ENCODE measurements around the gene AGTR1. TPM values are rescaled to one million over a fixed set of nuclear protein-coding genes. Genes with fewer than 3 reads are reported as not detected.

Gene AGTR1
- polyA plus RNA-seq, 1 donor (not counting 4 experiments of a cell fraction or from before 2014, with no cell fraction given) = not detected

DNA sequence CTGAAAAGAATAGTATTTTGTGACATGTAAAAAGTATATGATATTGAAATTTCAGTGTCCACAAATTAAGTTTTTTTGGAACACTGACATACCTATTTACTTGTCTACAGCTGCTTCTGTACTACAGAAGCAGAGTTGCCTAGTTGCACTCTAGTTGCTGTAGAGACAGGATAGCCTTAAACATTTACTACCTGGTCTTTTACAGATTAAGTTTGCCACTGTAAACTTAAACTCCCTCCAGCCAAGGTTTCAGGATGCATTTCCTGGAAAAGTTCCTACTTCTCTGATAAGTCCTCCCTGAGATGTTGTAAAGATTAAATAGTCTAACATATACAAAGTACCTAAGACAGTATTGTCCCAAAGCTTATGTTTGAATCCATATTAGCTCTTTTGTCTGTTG, 17.4 kb upstream of the AGTR1 start:
- H3K27ac ChIP-seq (ENCODE audit: control insufficient read depth, insufficient read depth, low read length) = no peak overlapping the region
- H3K36me3 ChIP-seq (ENCODE audit: control insufficient read depth in 2 of 2, extremely low read depth in 1 of 2, insufficient read depth in 2 of 2, low read length in 2 of 2) = no peaks in the 10 kb centered on the region
- H3K9me1 ChIP-seq (ENCODE audit: control insufficient read depth, extremely low read depth, insufficient read depth, low read length) = no peaks in the 10 kb centered on the region
- no peak for FAIRE-seq
- no peaks in the 10 kb centered on the region for H3K27me3 ChIP-seq (ENCODE audit: control insufficient read depth, extremely low read depth, insufficient read depth, low read length)
- H2AFZ ChIP-seq (ENCODE audit: control insufficient read depth, low read length) = no peak overlapping the region
- no peaks in the 10 kb centered on the region for H4K20me1 ChIP-seq (ENCODE audit: control insufficient read depth, extremely low read depth, insufficient read depth, low read length)
- no peaks in the 10 kb centered on the region for H3K4me1 ChIP-seq (ENCODE audit: control insufficient read depth, extremely low read depth, insufficient read depth, low read length)
- H3K4me3 ChIP-seq (ENCODE audit: control insufficient read depth in 2 of 3, extremely low read depth in 1 of 3, insufficient read depth in 2 of 3, low read depth in 1 of 3, low read length in 3 of 3) = no peak overlapping the region
- dilution Hi-C loops (cut with MboI; ENCODE audit: extremely low pct_ligation_motif_present, low sequenced_read_pairs) = no loop called here
- H3K9me3 ChIP-seq (ENCODE audit: control insufficient read depth, low read depth, low read length) = no peaks in the 10 kb centered on the region
- DNase-seq (ENCODE audit: low read depth, low spot score) = no peak
- H3K79me2 ChIP-seq (ENCODE audit: control insufficient read depth, insufficient read depth, low read length) = no peaks in the 10 kb centered on the region
- TF ChIP-seq, protein P1, sequence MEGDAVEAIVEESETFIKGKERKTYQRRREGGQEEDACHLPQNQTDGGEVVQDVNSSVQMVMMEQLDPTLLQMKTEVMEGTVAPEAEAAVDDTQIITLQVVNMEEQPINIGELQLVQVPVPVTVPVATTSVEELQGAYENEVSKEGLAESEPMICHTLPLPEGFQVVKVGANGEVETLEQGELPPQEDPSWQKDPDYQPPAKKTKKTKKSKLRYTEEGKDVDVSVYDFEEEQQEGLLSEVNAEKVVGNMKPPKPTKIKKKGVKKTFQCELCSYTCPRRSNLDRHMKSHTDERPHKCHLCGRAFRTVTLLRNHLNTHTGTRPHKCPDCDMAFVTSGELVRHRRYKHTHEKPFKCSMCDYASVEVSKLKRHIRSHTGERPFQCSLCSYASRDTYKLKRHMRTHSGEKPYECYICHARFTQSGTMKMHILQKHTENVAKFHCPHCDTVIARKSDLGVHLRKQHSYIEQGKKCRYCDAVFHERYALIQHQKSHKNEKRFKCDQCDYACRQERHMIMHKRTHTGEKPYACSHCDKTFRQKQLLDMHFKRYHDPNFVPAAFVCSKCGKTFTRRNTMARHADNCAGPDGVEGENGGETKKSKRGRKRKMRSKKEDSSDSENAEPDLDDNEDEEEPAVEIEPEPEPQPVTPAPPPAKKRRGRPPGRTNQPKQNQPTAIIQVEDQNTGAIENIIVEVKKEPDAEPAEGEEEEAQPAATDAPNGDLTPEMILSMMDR (optimal IDR thresholded peaks at IDR 0.05 in 1 of 3, IDR thresholded peaks at IDR 0.05 in 1 of 3, conservative IDR thresholded peaks at IDR 0.05 in 1 of 3; ENCODE audit: extremely low read depth in 1 of 3, insufficient read depth in 2 of 3, low read length in 3 of 3) = no peak
- no peak for TF ChIP-seq EZH2 (IDR thresholded peaks at IDR 0.05; ENCODE audit: low read length)
- no peak overlapping the region for H3K9ac ChIP-seq (ENCODE audit: control insufficient read depth, extremely low read depth, insufficient read depth, low read length)
- no peak overlapping the region for H3K4me2 ChIP-seq (ENCODE audit: control insufficient read depth, extremely low read depth, insufficient read depth, low read depth, low read length)

DNA sequence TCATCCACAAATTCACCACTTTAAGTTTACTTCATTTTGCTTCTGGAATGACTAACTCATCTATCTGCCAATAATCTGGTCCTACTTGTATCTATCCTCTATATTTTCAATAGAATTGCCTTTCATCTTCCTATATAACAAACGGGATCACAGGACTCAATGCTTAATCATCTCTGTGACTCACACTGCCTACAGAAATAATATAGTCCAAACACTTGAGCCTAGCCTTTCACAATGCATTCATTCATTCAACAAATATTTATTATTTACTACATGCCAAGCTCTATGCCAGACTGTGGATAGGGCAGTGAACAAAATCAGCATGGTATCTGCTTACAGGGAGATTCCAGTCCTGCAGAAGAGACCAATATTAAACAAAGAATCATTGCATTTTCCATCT, 16.6 kb upstream of the AGTR1 start:
- no peak for DNase-seq (ENCODE audit: low read depth, low spot score)
- Histone ChIP-seq H3K4me3 (ENCODE audit: control insufficient read depth in 2 of 3, extremely low read depth in 1 of 3, insufficient read depth in 2 of 3, low read depth in 1 of 3, low read length in 3 of 3) (no peak overlapping the region), H4K20me1 (ENCODE audit: control insufficient read depth, extremely low read depth, insufficient read depth, low read length) (no peaks in the 10 kb centered on the region), H3K79me2 (ENCODE audit: control insufficient read depth, insufficient read depth, low read length) (no peaks in the 10 kb centered on the region), H3K9me3 (ENCODE audit: control insufficient read depth, low read depth, low read length) (no peaks in the 10 kb centered on the region), H3K36me3 (ENCODE audit: control insufficient read depth in 2 of 2, extremely low read depth in 1 of 2, insufficient read depth in 2 of 2, low read length in 2 of 2) (no peaks in the 10 kb centered on the region), H3K9ac (ENCODE audit: control insufficient read depth, extremely low read depth, insufficient read depth, low read length) (no peak overlapping the region), H2AFZ (ENCODE audit: control insufficient read depth, low read length) (no peak overlapping the region), H3K4me1 (ENCODE audit: control insufficient read depth, extremely low read depth, insufficient read depth, low read length) (no peaks in the 10 kb centered on the region), H3K4me2 (ENCODE audit: control insufficient read depth, extremely low read depth, insufficient read depth, low read depth, low read length) (no peak overlapping the region), H3K27me3 (ENCODE audit: control insufficient read depth, extremely low read depth, insufficient read depth, low read length) (no peaks in the 10 kb centered on the region), H3K27ac (ENCODE audit: control insufficient read depth, insufficient read depth, low read length) (no peak overlapping the region), H3K9me1 (ENCODE audit: control insufficient read depth, extremely low read depth, insufficient read depth, low read length) (no peaks in the 10 kb centered on the region)
- no peak for FAIRE-seq
- TF ChIP-seq EZH2 (IDR thresholded peaks at IDR 0.05; ENCODE audit: low read length) = no peak
- TF ChIP-seq, protein P1 (optimal IDR thresholded peaks at IDR 0.05 in 1 of 3, IDR thresholded peaks at IDR 0.05 in 1 of 3, conservative IDR thresholded peaks at IDR 0.05 in 1 of 3; ENCODE audit: extremely low read depth in 1 of 3, insufficient read depth in 2 of 3, low read length in 3 of 3) = no peak
- dilution Hi-C loops (cut with MboI; ENCODE audit: extremely low pct_ligation_motif_present, low sequenced_read_pairs) = no loop called here
